Endothelial cell of umbilical vein (primary cell): Measurements from ENCODE around the gene KLC1. TPM values are rescaled to one million over a fixed set of nuclear protein-coding genes. Genes with fewer than 3 reads are reported as not detected.

Experiments
- BruUV-seq: library from RNA; stranded (reverse); fragments of 400-500 nt; replicated peaks from 2 replicates; lab custom pipeline; 2021; lab: Mats Ljungman, UMichigan
- CTCF ChIA-PET: fragments of 300-600, 350-600 bp; sonication (Branson Sonifier 250); formaldehyde crosslinking; loops from one replicate; lab custom pipeline; 2021; ENCODE audit warnings: antibody characterized with exemption, inconsistent platforms; lab: Charles Lee
- POLR2A ChIA-PET: fragments of 300-600, 350-600 bp; sonication (Branson Sonifier 250); formaldehyde crosslinking; loops from one replicate; lab custom pipeline; 2021; ENCODE audit warnings: antibody characterized with exemption, inconsistent platforms; lab: Charles Lee
- DNase-seq: peaks from one replicate; pipeline ENCODE4 v3.0.0-alpha.2; 2011; ENCODE audit warnings: low read depth, low spot score
- FAIRE-seq: peaks from 2 replicates; lab custom pipeline; 2011; peaks lifted over from hg19 to GRCh38; lab: Jason Lieb, UNC
- H2AFZ ChIP-seq: 2 replicates; pipeline ENCODE4 v1.6.0; 2012; ENCODE audit warnings: low read depth, low read length, control low read depth, inconsistent platforms
- H3K27ac ChIP-seq: 2 replicates; pipeline ENCODE4 v1.5.1; 2011; ENCODE audit warnings: low read depth, mild to moderate bottlenecking, control low read depth, low read length, moderate library complexity; ENCODE audit not compliant: insufficient read depth
- H3K27me3 ChIP-seq, 2 experiments: 2 replicates each; pipeline versions ENCODE4 v1.6.0 to v1.6.1; 2011; ENCODE audit warnings: low read length in 2 of 2, mixed read lengths in 1 of 2; ENCODE audit not compliant: control insufficient read depth in 2 of 2, insufficient read depth in 2 of 2
- H3K36me3 ChIP-seq, 2 experiments: 2 replicates in 1 of 2; 3 replicates in 1 of 2; pipeline ENCODE4 v1.5.1; 2011; ENCODE audit warnings: low read length in 2 of 2, mild to moderate bottlenecking in 1 of 2, moderate library complexity in 1 of 2; ENCODE audit not compliant: control insufficient read depth in 2 of 2, insufficient read depth in 2 of 2; ENCODE audit errors: extremely low read depth in 1 of 2
- H3K4me1 ChIP-seq: 3 replicates; pipeline ENCODE4 v1.5.1; 2011; ENCODE audit warnings: mild to moderate bottlenecking, low read length; ENCODE audit not compliant: control insufficient read depth, insufficient read depth; ENCODE audit errors: extremely low read depth
- H3K4me2 ChIP-seq: 2 replicates; pipeline ENCODE4 v1.6.1; 2011; ENCODE audit warnings: low read length, control low read depth, mixed read lengths; ENCODE audit not compliant: insufficient read depth
- H3K4me3 ChIP-seq, 3 experiments: fragments of 200-600 bp in 1 of 3; sonication (generic), shearing (Covaris generic) in 1 of 3; replicated peaks in 1 of 3; 2 replicates each; pipeline ENCODE4 v1.5.1; 2011 to 2016; ENCODE audit warnings: control low read depth in 3 of 3, low read length in 3 of 3, mild to moderate bottlenecking in 2 of 3, inconsistent platforms in 1 of 3, low read depth in 1 of 3, moderate library complexity in 1 of 3; ENCODE audit not compliant: insufficient read depth in 1 of 3
- H3K79me2 ChIP-seq: 2 replicates; pipeline ENCODE4 v1.6.0; 2012; ENCODE audit warnings: low read length, inconsistent platforms; ENCODE audit not compliant: control insufficient read depth, insufficient read depth
- H3K9ac ChIP-seq: replicated peaks from 2 replicates; pipeline ENCODE3; 2011; ENCODE audit warnings: low read length, control low read depth; ENCODE audit not compliant: insufficient read depth; ENCODE audit errors: extremely low read depth
- H3K9me1 ChIP-seq: replicated peaks from 3 replicates; pipeline ENCODE4 v1.6.0; 2011; ENCODE audit warnings: mild to moderate bottlenecking, low read length; ENCODE audit not compliant: control insufficient read depth, insufficient read depth; ENCODE audit errors: extremely low read depth
- H3K9me3 ChIP-seq: replicated peaks from 2 replicates; pipeline ENCODE4 v1.5.1; 2012; ENCODE audit warnings: low read length, inconsistent platforms; ENCODE audit not compliant: control insufficient read depth, insufficient read depth
- H4K20me1 ChIP-seq: replicated peaks from 2 replicates; pipeline ENCODE3; 2011; ENCODE audit warnings: mild to moderate bottlenecking, low read length; ENCODE audit not compliant: control insufficient read depth, insufficient read depth; ENCODE audit errors: extremely low read depth
- FOS ChIP-seq: IDR thresholded peaks from 2 replicates; pipeline ENCODE4 v1.6.1; 2011; ENCODE audit warnings: mild to moderate bottlenecking, low read length, moderate library complexity, borderline replicate concordance; ENCODE audit not compliant: insufficient read depth
- GATA2 ChIP-seq: IDR thresholded peaks from 2 replicates; pipeline ENCODE4 v1.7.0; 2011; ENCODE audit warnings: low read depth, mild to moderate bottlenecking, moderate library complexity, mixed read lengths, low read length; ENCODE audit not compliant: insufficient read length, insufficient read depth
- MAX ChIP-seq: IDR thresholded peaks from 2 replicates; pipeline ENCODE4 v1.6.1; 2011; ENCODE audit not compliant: insufficient read depth, insufficient read length
- MYC ChIP-seq: IDR thresholded peaks from one replicate; pipeline ENCODE4 v1.6.1; 2011; ENCODE audit warnings: mild to moderate bottlenecking, low read depth, low read length
- dilution Hi-C: fragments of 300-500 bp; cut with MboI; formaldehyde crosslinking; loops from one replicate; pipeline ENCODE4 v1.15.0; 2019; ENCODE audit warnings: low sequenced_read_pairs; ENCODE audit not compliant: extremely low pct_ligation_motif_present
- intact Hi-C: fragments of 100-400 bp; cut with micrococcal nuclease; formaldehyde crosslinking; loops from one replicate; pipeline ENCODE4 v1.10.0; 2022
- polyA plus RNA-seq, 4 experiments: library from polyadenylated mRNA; depleted of rRNA in 3 of 4; stranded (reverse) in 3 of 4; unstranded in 1 of 4; fragments of >200 nt; gene quantifications; 2 replicates each; pipeline versions ENCODE4 v1.2.1 to v1.2.3, GENCODE V29; 2011 to 2012; ENCODE audit warnings: missing spikeins in 1 of 4
- total RNA-seq: library from RNA; stranded (reverse); gene quantifications from 2 replicates; pipeline ENCODE4 v1.2.3, GENCODE V29; 2021

The KLC1 gene
- total and polyA plus RNA-seq, 2 donors (not counting 3 experiments of a cell fraction or from before 2014, with no cell fraction given): 124 to 233 TPM

GRCh38 chr14:103739466-103739792 lies 110.4 kb downstream of the KLC1 start:
- Histone ChIP-seq H3K27me3 (no peaks in the 10 kb centered on the region), H3K4me1 (peaks cover 14% of the 10 kb centered on the region), H3K4me2 (no peak overlapping the region), H4K20me1 (no peaks in the 10 kb centered on the region), H3K27ac (no peak overlapping the region), H2AFZ (no peak overlapping the region), H3K79me2 (no peaks in the 10 kb centered on the region), H3K36me3 (peaks cover 0 to 27% of the 10 kb centered on the region in 2 experiments), H3K9me1 (no peaks in the 10 kb centered on the region), H3K9me3 (no peaks in the 10 kb centered on the region), H3K4me3 (no peak overlapping the region), H3K9ac (no peak overlapping the region)
- intact Hi-C loops (no loop called here), dilution Hi-C loops (no loop called here)
- BruUV-seq: no TSS peak
- ChIA-PET CTCF (no interaction called here), POLR2A (no interaction called here)
- no peak for TF ChIP-seq MAX
- no peak for TF ChIP-seq FOS
- no peak for TF ChIP-seq MYC
- no peak for FAIRE-seq
- DNase-seq: no peak

- no peak for TF ChIP-seq FOS
- no peak for TF ChIP-seq GATA2
- Histone ChIP-seq H4K20me1 (no peaks in the 10 kb centered on the region), H3K9me1 (no peaks in the 10 kb centered on the region), H2AFZ (no peak overlapping the region), H3K27ac (no peak overlapping the region), H3K4me3 (no peak overlapping the region), H3K36me3 (peaks cover 0 to 27% of the 10 kb centered on the region in 2 experiments), H3K79me2 (no peaks in the 10 kb centered on the region), H3K4me1 (peaks cover 14% of the 10 kb centered on the region), H3K9ac (no peak overlapping the region), H3K27me3 (no peaks in the 10 kb centered on the region), H3K9me3 (no peaks in the 10 kb centered on the region), H3K4me2 (no peak overlapping the region)
- intact Hi-C loops: no loop called here
- dilution Hi-C loops: no loop called here
- DNase-seq (no peak), FAIRE-seq (no peak)
- ChIA-PET CTCF (no interaction called here), POLR2A (no interaction called here)
- BruUV-seq: TSS peak; percentile 41
Observed at GRCh38 chr14:103739793-103740501, 110.9 kb downstream of the KLC1 start.
